Mesenchymal stem cell (in vitro differentiated cells and primary cell): Measurements from ENCODE around the gene CACNA2D2.

Source experiments
- DNase-seq: peaks from one replicate; pipeline ENCODE4 v3.0.0-alpha.2; 2013
- H2AFZ ChIP-seq: one replicate; pipeline ENCODE4 v1.6.1; 2013; ENCODE audit warnings: low read depth, mild to moderate bottlenecking, control low read depth, inconsistent platforms, low read length, moderate library complexity
- H2AK5ac ChIP-seq: 2 replicates; pipeline ENCODE4 v1.6.1; 2013; ENCODE audit warnings: low read length, moderate library complexity, mild to moderate bottlenecking, inconsistent platforms; ENCODE audit not compliant: severe bottlenecking
- H2BK120ac ChIP-seq: one replicate; pipeline ENCODE4 v1.6.1; 2013; ENCODE audit warnings: low read depth, mild to moderate bottlenecking, inconsistent platforms, low read length, moderate library complexity
- H2BK12ac ChIP-seq, 2 experiments: one replicate each; pipeline ENCODE4 v1.6.1; 2013; ENCODE audit warnings: inconsistent platforms in 2 of 2, low read length in 2 of 2, mild to moderate bottlenecking in 2 of 2, moderate library complexity in 2 of 2, control low read depth in 1 of 2
- H2BK15ac ChIP-seq: one replicate; pipeline ENCODE4 v1.6.1; 2013; ENCODE audit warnings: mild to moderate bottlenecking, low read depth, inconsistent platforms; ENCODE audit not compliant: poor library complexity, severe bottlenecking
- H2BK5ac ChIP-seq: 2 replicates; pipeline ENCODE4 v1.6.1; 2013; ENCODE audit warnings: low read depth, mild to moderate bottlenecking, low read length, control low read depth, inconsistent platforms; ENCODE audit not compliant: poor library complexity, severe bottlenecking
- H3K14ac ChIP-seq, 2 experiments: one replicate each; pipeline ENCODE4 v1.6.1; 2013; ENCODE audit warnings: inconsistent platforms in 2 of 2, low read length in 2 of 2, control low read depth in 1 of 2, mild to moderate bottlenecking in 1 of 2, moderate library complexity in 1 of 2
- H3K18ac ChIP-seq, 2 experiments: one replicate each; pipeline ENCODE4 v1.6.1; 2013; ENCODE audit warnings: inconsistent platforms in 2 of 2, low read length in 2 of 2, control low read depth in 1 of 2, low read depth in 1 of 2, mild to moderate bottlenecking in 1 of 2
- H3K23ac ChIP-seq, 2 experiments: one replicate each; pipeline ENCODE4 v1.6.1; 2013; ENCODE audit warnings: inconsistent platforms in 2 of 2, low read length in 2 of 2, mild to moderate bottlenecking in 2 of 2, moderate library complexity in 2 of 2, control low read depth in 1 of 2
- H3K27ac ChIP-seq: 2 replicates; pipeline ENCODE4 v1.5.1; 2013; ENCODE audit warnings: mild to moderate bottlenecking, moderate library complexity, low read length, control low read depth, inconsistent platforms; ENCODE audit not compliant: poor library complexity, severe bottlenecking
- H3K27me3 ChIP-seq, 2 experiments: 2 replicates each; pipeline versions ENCODE4 v1.6.1 to v1.7.0; 2013; ENCODE audit warnings: low read length in 2 of 2, mild to moderate bottlenecking in 2 of 2, moderate library complexity in 2 of 2, control low read depth in 1 of 2, inconsistent platforms in 1 of 2; ENCODE audit not compliant: control insufficient read depth in 1 of 2, insufficient read depth in 1 of 2
- H3K36me3 ChIP-seq, 2 experiments: 2 replicates each; pipeline versions ENCODE4 v1.6.1 to v1.7.0; 2013; ENCODE audit warnings: low read length in 2 of 2, control low read depth in 1 of 2, inconsistent platforms in 1 of 2, low read depth in 1 of 2, mild to moderate bottlenecking in 1 of 2; ENCODE audit not compliant: insufficient read depth in 2 of 2, control insufficient read depth in 1 of 2
- H3K4ac ChIP-seq, 2 experiments: one replicate each; pipeline ENCODE4 v1.6.1; 2013; ENCODE audit warnings: inconsistent platforms in 2 of 2, low read length in 2 of 2, mild to moderate bottlenecking in 2 of 2, moderate library complexity in 2 of 2, control low read depth in 1 of 2, low read depth in 1 of 2
- H3K4me1 ChIP-seq: 2 replicates; pipeline ENCODE4 v1.6.1; 2013; ENCODE audit warnings: low read depth, low read length, control low read depth; ENCODE audit not compliant: control insufficient read depth, insufficient read depth
- H3K4me2 ChIP-seq: 2 replicates; pipeline ENCODE4 v1.6.1; 2013; ENCODE audit warnings: low read length, mild to moderate bottlenecking, inconsistent platforms; ENCODE audit not compliant: poor library complexity, severe bottlenecking
- H3K4me3 ChIP-seq, 2 experiments: 2 replicates each; pipeline versions ENCODE4 v1.5.1 to v1.7.0; 2013; ENCODE audit warnings: low read length in 2 of 2, mild to moderate bottlenecking in 2 of 2, control low read depth in 1 of 2, low read depth in 1 of 2; ENCODE audit not compliant: insufficient read depth in 1 of 2
- H3K79me1 ChIP-seq: replicated peaks from 2 replicates; pipeline ENCODE4 v1.6.1; 2013; ENCODE audit warnings: mild to moderate bottlenecking, control low read depth, low read length, inconsistent platforms; ENCODE audit not compliant: poor library complexity, severe bottlenecking
- H3K9ac ChIP-seq: 2 replicates; pipeline ENCODE4 v1.7.0; 2013; ENCODE audit warnings: mild to moderate bottlenecking, low read length, moderate library complexity
- H3K9me3 ChIP-seq: 2 replicates; pipeline ENCODE4 v1.7.0; 2013; ENCODE audit warnings: mild to moderate bottlenecking, low read length; ENCODE audit not compliant: control insufficient read depth
- H4K8ac ChIP-seq: one replicate; pipeline ENCODE4 v1.6.1; 2013; ENCODE audit warnings: inconsistent platforms, mild to moderate bottlenecking, low read length, moderate library complexity
- H4K91ac ChIP-seq: one replicate; pipeline ENCODE4 v1.6.1; 2013; ENCODE audit warnings: mild to moderate bottlenecking, low read length, inconsistent platforms
- WGBS: methylation state at CpG from one replicate; pipeline ENCODE4 v1.1.7; 2013; ENCODE audit warnings: mixed read lengths; 5-methylcytosine and 5-hydroxymethylcytosine counted together

CACNA2D2 gene

GRCh38 chr3:50447290-50447840 is 56.1 kb downstream of the CACNA2D2 start:
- no peak for DNase-seq
- no peak overlapping the region for H2BK120ac ChIP-seq
- no peak overlapping the region for H2BK12ac ChIP-seq
- no peak overlapping the region for H2AFZ ChIP-seq
- H3K4me1 ChIP-seq, result peaks cover 2% of the 10 kb centered on the region
- no peak overlapping the region for H3K27ac ChIP-seq
- no peak overlapping the region for H3K18ac ChIP-seq
- H3K23ac ChIP-seq, result peak overlapping the region in 1 of 2 experiments; percentile 36
- H3K9me3 ChIP-seq, result no peaks in the 10 kb centered on the region
- H3K4me3 ChIP-seq, result no peak overlapping the region
- H4K8ac ChIP-seq, result no peak overlapping the region
- H4K91ac ChIP-seq, result no peak overlapping the region
- 82% methylated on average over 10 of the region's 10 CpGs for WGBS
- H2AK5ac ChIP-seq, result no peak overlapping the region
- H3K79me1 ChIP-seq, result no peaks in the 10 kb centered on the region
- H3K4ac ChIP-seq, result no peak overlapping the region
- H3K14ac ChIP-seq, result peak overlapping the region in 1 of 2 experiments; percentile 58
- H3K4me2 ChIP-seq, result no peak overlapping the region
- no peak overlapping the region for H3K9ac ChIP-seq
- H3K27me3 ChIP-seq, result peaks cover 29 to 35% of the 10 kb centered on the region in 2 experiments
- H2BK15ac ChIP-seq, result no peak overlapping the region
- no peak overlapping the region for H2BK5ac ChIP-seq
- no peaks in the 10 kb centered on the region for H3K36me3 ChIP-seq

GRCh38 chr3:50445919-50446318 is 57.5 kb downstream of the CACNA2D2 start:
- Histone ChIP-seq H2BK120ac (no peak overlapping the region), H3K36me3 (no peaks in the 10 kb centered on the region), H3K4me1 (peaks cover 2% of the 10 kb centered on the region), H2BK15ac (no peak overlapping the region), H3K27me3 (peaks cover 36 to 41% of the 10 kb centered on the region in 2 experiments), H3K9me3 (no peaks in the 10 kb centered on the region), H3K18ac (no peak overlapping the region), H2AFZ (no peak overlapping the region), H4K8ac (no peak overlapping the region), H3K4me3 (no peak overlapping the region), H4K91ac (no peak overlapping the region), H3K23ac (no peak overlapping the region), H2AK5ac (no peak overlapping the region), H3K14ac (no peak overlapping the region), H3K27ac (no peak overlapping the region), H3K4me2 (no peak overlapping the region), H2BK12ac (no peak overlapping the region), H3K4ac (no peak overlapping the region), H3K79me1 (no peaks in the 10 kb centered on the region), H2BK5ac (no peak overlapping the region), H3K9ac (no peak overlapping the region)
- WGBS, result 92% methylated on average over 6 of the region's 7 CpGs
- no peak for DNase-seq

DNA sequence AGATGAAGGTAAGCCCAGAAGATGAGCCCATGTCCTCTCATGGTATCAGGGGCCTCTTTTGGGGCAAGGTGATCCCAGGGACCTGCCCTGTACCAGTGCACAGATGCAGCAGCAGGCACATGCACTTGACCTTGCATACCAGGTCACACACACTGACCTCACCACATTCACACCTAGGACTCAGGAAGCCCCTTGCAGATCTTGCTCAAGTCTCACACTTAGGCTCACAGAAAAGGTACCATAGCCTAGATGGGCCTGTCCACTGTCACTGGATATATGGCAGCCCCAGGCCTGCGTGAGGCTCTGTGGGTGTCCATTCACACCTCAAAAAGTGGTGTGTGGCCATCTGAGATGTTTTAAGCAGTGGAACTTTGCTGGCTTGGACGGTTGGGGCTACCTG is 58.7 kb downstream of the CACNA2D2 start:
- Histone ChIP-seq H3K14ac (no peak overlapping the region), H3K36me3 (no peaks in the 10 kb centered on the region), H2BK120ac (no peak overlapping the region), H2AFZ (no peak overlapping the region), H3K79me1 (no peaks in the 10 kb centered on the region), H3K4me2 (no peak overlapping the region), H3K27me3 (peaks cover 45 to 53% of the 10 kb centered on the region in 2 experiments), H4K8ac (no peak overlapping the region), H3K4ac (no peak overlapping the region), H3K27ac (no peak overlapping the region), H2BK15ac (no peak overlapping the region), H3K4me1 (no peaks in the 10 kb centered on the region), H3K23ac (no peak overlapping the region), H2BK12ac (no peak overlapping the region), H2BK5ac (no peak overlapping the region), H3K9me3 (no peaks in the 10 kb centered on the region), H3K4me3 (no peak overlapping the region), H3K18ac (no peak overlapping the region), H2AK5ac (no peak overlapping the region), H4K91ac (no peak overlapping the region), H3K9ac (no peak overlapping the region)
- WGBS, result 87% methylated on average over 2 of the region's 2 CpGs
- DNase-seq, result no peak

GRCh38 chr3:50444213-50444612 is 59.2 kb downstream of the CACNA2D2 start:
- H2BK120ac ChIP-seq, result no peak overlapping the region
- H2BK12ac ChIP-seq, result no peak overlapping the region
- H3K4me3 ChIP-seq, result no peak overlapping the region
- no peak overlapping the region for H2AFZ ChIP-seq
- H4K91ac ChIP-seq, result no peak overlapping the region
- no peak overlapping the region for H3K4ac ChIP-seq
- H2AK5ac ChIP-seq, result no peak overlapping the region
- no peak overlapping the region for H3K27ac ChIP-seq
- no peak overlapping the region for H2BK15ac ChIP-seq
- H3K9me3 ChIP-seq, result no peaks in the 10 kb centered on the region
- peaks cover 48 to 58% of the 10 kb centered on the region in 2 experiments for H3K27me3 ChIP-seq
- no peak for DNase-seq
- no peaks in the 10 kb centered on the region for H3K4me1 ChIP-seq
- H3K23ac ChIP-seq, result no peak overlapping the region
- 80% methylated on average over 5 of the region's 5 CpGs for WGBS
- no peaks in the 10 kb centered on the region for H3K79me1 ChIP-seq
- H3K14ac ChIP-seq, result no peak overlapping the region
- H3K36me3 ChIP-seq, result no peaks in the 10 kb centered on the region
- no peak overlapping the region for H3K4me2 ChIP-seq
- H2BK5ac ChIP-seq, result no peak overlapping the region
- H3K9ac ChIP-seq, result no peak overlapping the region
- H4K8ac ChIP-seq, result no peak overlapping the region
- no peak overlapping the region for H3K18ac ChIP-seq
